ENCODE measurements around the gene FAM53B. TPM values are rescaled to one million over a fixed set of nuclear protein-coding genes. Genes with fewer than 3 reads are reported as not detected.

FAM53B gene
- total RNA-seq, 4 donors from 2014 or later = 72.7 to 92.1 (median 80.5) TPM

DNA sequence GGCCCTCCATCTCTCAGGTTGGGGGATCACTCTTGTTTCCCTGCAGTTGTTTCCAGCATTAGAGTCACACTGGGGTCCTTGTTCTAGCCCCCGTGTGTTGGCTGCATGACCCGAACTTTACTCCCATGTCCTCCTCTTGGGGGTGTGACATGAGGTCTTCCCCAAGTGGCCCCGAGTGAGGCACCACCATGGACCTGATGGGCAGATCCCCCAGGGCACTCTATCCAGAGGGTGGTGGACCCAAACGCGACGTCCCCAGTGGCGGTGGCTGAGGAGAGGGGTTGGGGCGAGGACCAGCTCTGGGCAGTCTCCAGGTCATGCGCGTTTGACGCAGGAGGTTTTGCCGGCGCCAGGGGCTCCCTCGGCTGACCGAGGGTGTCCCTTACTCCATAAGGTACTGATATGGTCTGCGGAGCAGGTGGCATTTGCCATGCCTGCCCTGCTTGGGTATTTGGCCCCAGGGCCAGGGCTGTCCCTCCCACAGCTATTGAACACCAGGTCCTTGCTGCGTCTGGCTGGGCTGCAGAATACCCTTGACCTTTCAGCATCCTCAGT, 150.7 kb downstream of the FAM53B start:
- no peak for DNase-seq
- H3K27ac ChIP-seq = no peak overlapping the region
- H3K4me3 ChIP-seq = no peak overlapping the region
- H3K36me3 ChIP-seq = no peaks in the 10 kb centered on the region
- peaks cover 0 to 18% (median 1%) of the 10 kb centered on the region in 4 donors for H3K4me1 ChIP-seq
- H3K27me3 ChIP-seq = no peaks in the 10 kb centered on the region
- H3K9me3 ChIP-seq = no peaks in the 10 kb centered on the region
- TF ChIP-seq POLR2A (IDR thresholded peaks at IDR 0.05) = no peak
- TF ChIP-seq, protein P1, sequence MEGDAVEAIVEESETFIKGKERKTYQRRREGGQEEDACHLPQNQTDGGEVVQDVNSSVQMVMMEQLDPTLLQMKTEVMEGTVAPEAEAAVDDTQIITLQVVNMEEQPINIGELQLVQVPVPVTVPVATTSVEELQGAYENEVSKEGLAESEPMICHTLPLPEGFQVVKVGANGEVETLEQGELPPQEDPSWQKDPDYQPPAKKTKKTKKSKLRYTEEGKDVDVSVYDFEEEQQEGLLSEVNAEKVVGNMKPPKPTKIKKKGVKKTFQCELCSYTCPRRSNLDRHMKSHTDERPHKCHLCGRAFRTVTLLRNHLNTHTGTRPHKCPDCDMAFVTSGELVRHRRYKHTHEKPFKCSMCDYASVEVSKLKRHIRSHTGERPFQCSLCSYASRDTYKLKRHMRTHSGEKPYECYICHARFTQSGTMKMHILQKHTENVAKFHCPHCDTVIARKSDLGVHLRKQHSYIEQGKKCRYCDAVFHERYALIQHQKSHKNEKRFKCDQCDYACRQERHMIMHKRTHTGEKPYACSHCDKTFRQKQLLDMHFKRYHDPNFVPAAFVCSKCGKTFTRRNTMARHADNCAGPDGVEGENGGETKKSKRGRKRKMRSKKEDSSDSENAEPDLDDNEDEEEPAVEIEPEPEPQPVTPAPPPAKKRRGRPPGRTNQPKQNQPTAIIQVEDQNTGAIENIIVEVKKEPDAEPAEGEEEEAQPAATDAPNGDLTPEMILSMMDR (IDR thresholded peaks at IDR 0.05) = no peak

- no peaks in the 10 kb centered on the region for H3K9me3 ChIP-seq
- no peak overlapping the region for H3K4me3 ChIP-seq
- TF ChIP-seq, protein P1 (IDR thresholded peaks at IDR 0.05) = no peak
- TF ChIP-seq POLR2A (IDR thresholded peaks at IDR 0.05) = no peak
- peaks cover 0 to 25% (median 1%) of the 10 kb centered on the region in 4 donors for H3K4me1 ChIP-seq
- DNase-seq = no peak
- no peaks in the 10 kb centered on the region for H3K36me3 ChIP-seq
- no peaks in the 10 kb centered on the region for H3K27me3 ChIP-seq
- H3K27ac ChIP-seq = no peak overlapping the region
Measured at GRCh38 chr10:124592736-124593430, 151.3 kb downstream of the FAM53B start.

DNA sequence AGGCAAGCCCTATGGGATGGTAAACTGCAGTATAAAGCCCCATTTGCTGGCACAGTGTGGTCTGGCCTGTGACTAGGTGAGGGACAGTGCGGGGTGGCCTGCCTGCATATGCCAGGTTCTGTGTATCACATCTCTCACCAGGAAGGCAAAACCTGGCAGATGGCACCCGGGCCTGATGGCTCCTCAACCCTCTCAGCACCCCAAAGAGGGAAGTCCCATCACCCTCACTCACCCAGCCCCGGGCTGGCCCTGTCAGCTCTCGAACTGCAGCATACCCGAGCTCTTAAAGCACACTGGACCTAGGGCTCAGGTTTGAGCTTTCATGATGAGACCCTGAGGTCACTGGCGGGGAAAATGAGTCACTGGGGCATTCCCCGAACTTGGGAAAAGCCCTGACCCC, 152.1 kb downstream of the FAM53B start:
- Histone ChIP-seq H3K27ac (no peak overlapping the region), H3K4me1 (peaks cover 0 to 26% (median 1%) of the 10 kb centered on the region in 4 donors), H3K27me3 (no peaks in the 10 kb centered on the region), H3K9me3 (no peaks in the 10 kb centered on the region), H3K36me3 (no peaks in the 10 kb centered on the region), H3K4me3 (no peak overlapping the region)
- DNase-seq = no peak
- TF ChIP-seq POLR2A (IDR thresholded peaks at IDR 0.05) = no peak
- TF ChIP-seq, protein P1 (IDR thresholded peaks at IDR 0.05) = no peak

DNA sequence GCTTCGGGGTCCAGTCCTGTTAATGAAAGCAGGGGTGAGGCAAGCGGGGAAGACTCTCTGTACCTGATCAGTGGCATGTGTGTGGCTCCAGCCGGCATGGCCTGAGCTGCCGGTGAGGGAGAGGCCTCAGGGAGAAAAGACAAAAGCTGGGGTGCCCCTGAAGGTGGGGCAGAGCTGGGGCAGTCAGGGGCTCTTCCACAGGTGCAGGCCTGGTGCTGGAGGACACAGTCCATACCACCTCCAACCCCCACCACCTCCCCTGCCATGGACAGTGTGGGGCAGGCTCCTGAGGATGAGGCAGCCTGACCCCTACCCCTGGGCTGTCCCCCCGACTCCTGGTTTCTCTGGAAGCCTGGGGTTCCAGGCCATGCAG, 153.1 kb downstream of the FAM53B start:
- Histone ChIP-seq H3K4me3 (no peak overlapping the region), H3K9me3 (no peaks in the 10 kb centered on the region), H3K4me1 (peaks cover 0 to 21% (median 1%) of the 10 kb centered on the region in 4 donors), H3K27ac (no peak overlapping the region), H3K27me3 (no peaks in the 10 kb centered on the region), H3K36me3 (no peaks in the 10 kb centered on the region)
- TF ChIP-seq POLR2A (IDR thresholded peaks at IDR 0.05) = no peak
- TF ChIP-seq, protein P1 (IDR thresholded peaks at IDR 0.05) = no peak
- DNase-seq = no peak

- no peak overlapping the region for H3K4me3 ChIP-seq
- H3K36me3 ChIP-seq = no peaks in the 10 kb centered on the region
- no peak for DNase-seq
- no peaks in the 10 kb centered on the region for H3K27me3 ChIP-seq
- TF ChIP-seq, protein P1 (IDR thresholded peaks at IDR 0.05) = no peak
- no peak for TF ChIP-seq POLR2A (IDR thresholded peaks at IDR 0.05)
- H3K4me1 ChIP-seq = peaks cover 0 to 21% (median 1%) of the 10 kb centered on the region in 4 donors
- no peak overlapping the region for H3K27ac ChIP-seq
- no peaks in the 10 kb centered on the region for H3K9me3 ChIP-seq
Measured at GRCh38 chr10:124590216-124591122, 153.7 kb downstream of the FAM53B start.

Data from Peyer's patch (tissue), 4 donors.